ENCODE results near the gene HPSE. TPM values are rescaled to one million over a fixed set of nuclear protein-coding genes. Genes with fewer than 3 reads are reported as not detected.
"Not testable (repeated sequence)": the region's sequence is repeated elsewhere in the genome, so short reads cannot be mapped to it uniquely, and the experiment has no call there.

Gene HPSE
- total RNA-seq, 1 donor from 2014 or later, result 23.1 TPM

DNA sequence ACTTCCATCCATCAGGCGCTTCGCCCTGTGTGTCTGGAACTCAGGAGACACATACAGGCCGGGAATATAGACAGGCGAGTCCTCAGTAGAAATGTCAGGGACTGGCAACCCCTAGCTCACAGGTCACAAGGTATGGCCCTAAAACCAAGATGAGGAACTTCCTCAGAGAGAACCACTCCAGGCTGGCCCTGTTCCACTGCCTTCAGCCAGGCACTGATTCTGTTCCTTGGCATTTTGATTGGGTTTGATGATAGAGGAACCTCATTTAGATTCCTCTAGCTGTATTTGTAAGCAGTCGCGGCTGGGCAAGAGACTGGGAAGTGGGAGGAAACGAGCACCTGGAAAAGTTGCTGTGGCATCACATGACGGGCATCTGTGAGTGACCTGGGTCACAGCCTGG, 8.1 kb downstream of the HPSE start:
- H3K9me3 Mint-ChIP-seq, result no peaks in the 10 kb centered on the region
- DNase-seq (ENCODE audit: low spot score), result no peak
- intact Hi-C loops (cut with micrococcal nuclease), result no loop called here
- no peaks in the 10 kb centered on the region for H3K27me3 Mint-ChIP-seq (ENCODE audit: insufficient read depth)
- H3K4me1 Mint-ChIP-seq (ENCODE audit: low read depth), result peaks cover 17% of the 10 kb centered on the region
- peaks cover 27% of the 10 kb centered on the region for H3K36me3 Mint-ChIP-seq (ENCODE audit: low read depth)
- H3K27ac Mint-ChIP-seq, result no peak overlapping the region
- H3K4me3 Mint-ChIP-seq, result no peak overlapping the region

DNA sequence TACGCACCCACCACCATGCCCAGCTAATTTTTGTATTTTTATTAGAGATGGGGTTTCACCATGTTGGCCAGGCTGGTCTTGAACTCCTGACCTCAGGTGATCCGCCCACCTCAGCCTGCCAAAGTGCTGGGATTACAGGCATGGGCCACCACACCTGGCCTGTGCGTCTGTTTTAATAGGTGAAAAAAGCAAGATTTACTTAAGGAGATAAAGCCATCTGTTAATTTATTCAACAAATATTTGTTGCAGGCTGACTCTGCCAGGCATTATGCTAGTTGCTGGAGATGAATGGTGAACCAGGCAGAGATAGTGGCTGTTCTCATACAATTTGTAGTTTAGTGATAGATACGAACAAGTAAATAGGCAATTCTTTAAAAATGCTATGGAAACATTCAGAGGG, 9.3 kb downstream of the HPSE start:
- DNase-seq (ENCODE audit: low spot score); H3K4me3 Mint-ChIP-seq; H3K27me3 Mint-ChIP-seq (ENCODE audit: insufficient read depth); H3K27ac Mint-ChIP-seq; intact Hi-C loops (cut with micrococcal nuclease); H3K9me3 Mint-ChIP-seq: not testable (repeated sequence)
- peaks cover 21% of the 10 kb centered on the region for H3K4me1 Mint-ChIP-seq (ENCODE audit: low read depth)
- H3K36me3 Mint-ChIP-seq (ENCODE audit: low read depth), result peaks cover 30% of the 10 kb centered on the region

DNA sequence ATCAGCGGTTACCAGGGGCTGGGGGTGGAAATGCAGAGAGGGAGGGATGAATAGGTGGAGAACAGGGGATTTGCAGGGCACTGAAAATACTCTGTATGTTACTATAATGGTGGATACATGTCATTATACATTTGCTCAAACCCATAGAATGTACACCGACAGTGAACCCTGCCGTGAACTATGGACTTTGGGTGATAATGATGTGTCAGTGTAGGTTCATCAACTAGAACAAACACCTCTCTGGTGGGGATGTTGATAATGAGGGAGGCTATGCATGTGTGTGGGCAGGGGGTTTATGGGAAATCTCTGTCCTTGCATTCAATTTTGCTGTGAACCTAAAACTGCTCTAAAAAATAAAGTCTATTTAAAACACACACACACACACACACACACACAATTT, 11.5 kb downstream of the HPSE start:
- no peaks in the 10 kb centered on the region for H3K27me3 Mint-ChIP-seq (ENCODE audit: insufficient read depth)
- H3K4me1 Mint-ChIP-seq (ENCODE audit: low read depth), result peaks cover 7% of the 10 kb centered on the region
- H3K4me3 Mint-ChIP-seq, result no peak overlapping the region
- H3K36me3 Mint-ChIP-seq (ENCODE audit: low read depth), result peaks cover 24% of the 10 kb centered on the region
- intact Hi-C loops (cut with micrococcal nuclease), result loop anchor here (5.0 kb wide), 1 partner anchor 34 kb away; no protein-coding TSS in a partner anchor
- no peak for DNase-seq (ENCODE audit: low spot score)
- H3K9me3 Mint-ChIP-seq, result no peaks in the 10 kb centered on the region
- no peak overlapping the region for H3K27ac Mint-ChIP-seq

DNA sequence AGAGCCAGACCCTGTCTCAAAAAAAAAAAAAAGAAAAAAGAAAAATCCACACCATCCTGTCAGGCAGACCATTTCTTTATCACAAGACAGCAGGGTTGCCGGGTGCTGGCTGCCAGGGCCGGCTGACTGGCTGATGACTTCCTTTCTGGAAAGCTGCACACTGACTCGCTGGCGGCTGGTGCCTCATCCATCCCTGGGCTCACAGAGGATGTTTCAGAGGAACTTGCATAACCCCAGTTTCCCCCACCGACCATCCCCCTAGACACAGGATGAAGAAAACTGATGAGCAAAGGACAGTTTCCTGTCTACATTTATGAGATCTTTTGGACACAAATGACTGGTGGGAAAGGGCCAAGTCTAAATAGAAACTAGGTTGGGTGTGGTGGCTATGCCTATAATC, 14.1 kb downstream of the HPSE start:
- DNase-seq (ENCODE audit: low spot score), result no peak
- Mint-ChIP-seq H3K4me1 (ENCODE audit: low read depth) (peaks cover 7% of the 10 kb centered on the region), H3K27ac (peak overlapping the region; percentile 61), H3K9me3 (no peaks in the 10 kb centered on the region), H3K4me3 (no peak overlapping the region), H3K27me3 (ENCODE audit: insufficient read depth) (no peaks in the 10 kb centered on the region), H3K36me3 (ENCODE audit: low read depth) (peaks cover 30% of the 10 kb centered on the region)
- intact Hi-C loops (cut with micrococcal nuclease), result loop anchor here (5.0 kb wide), 1 partner anchor 37 kb away; no protein-coding TSS in a partner anchor

DNA sequence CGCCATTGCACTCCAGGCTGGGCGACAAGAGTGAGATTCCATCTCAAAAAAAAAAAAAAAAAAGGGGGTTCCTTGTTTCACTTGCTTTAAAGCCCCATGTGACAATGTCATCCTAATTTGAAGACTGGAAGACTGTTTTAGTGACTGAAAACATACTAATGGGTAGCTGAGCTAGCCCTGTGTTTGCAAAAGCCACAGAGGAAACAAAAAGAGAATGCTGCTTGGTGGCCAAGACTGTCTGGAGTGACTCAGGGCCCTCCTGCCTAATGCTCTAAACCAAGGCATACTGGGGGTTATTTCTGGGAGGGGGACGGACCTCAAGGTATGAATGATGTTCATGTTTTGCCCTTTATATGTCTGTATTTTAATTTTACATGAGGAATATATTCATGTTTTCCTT, 16.0 kb downstream of the HPSE start:
- no peak overlapping the region for H3K4me3 Mint-ChIP-seq
- intact Hi-C loops (cut with micrococcal nuclease), result no loop called here
- H3K9me3 Mint-ChIP-seq, result no peaks in the 10 kb centered on the region
- H3K27ac Mint-ChIP-seq, result no peak overlapping the region
- H3K36me3 Mint-ChIP-seq (ENCODE audit: low read depth), result peaks cover 29% of the 10 kb centered on the region
- no peaks in the 10 kb centered on the region for H3K27me3 Mint-ChIP-seq (ENCODE audit: insufficient read depth)
- peaks cover 7% of the 10 kb centered on the region for H3K4me1 Mint-ChIP-seq (ENCODE audit: low read depth)
- DNase-seq (ENCODE audit: low spot score), result no peak

DNA sequence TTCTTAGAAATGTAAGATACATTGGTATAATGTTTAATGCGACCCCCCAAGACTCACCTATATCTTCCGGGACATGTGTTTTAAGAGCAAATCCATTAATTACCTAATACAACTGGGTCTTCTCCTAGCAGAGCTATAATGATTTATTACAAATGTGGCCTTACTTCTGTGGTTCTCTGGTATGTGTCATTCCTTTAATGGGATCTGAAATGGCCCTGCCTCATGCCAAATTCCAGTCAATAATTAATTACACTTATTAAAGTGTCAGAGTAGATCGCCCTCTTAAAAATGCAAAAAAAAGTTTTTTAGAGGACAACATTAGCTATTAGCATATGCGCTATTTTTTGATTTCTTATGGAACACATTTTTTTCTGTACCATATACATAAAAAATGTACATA, 17.0 kb downstream of the HPSE start:
- DNase-seq (ENCODE audit: low spot score), result no peak
- Mint-ChIP-seq H3K4me1 (ENCODE audit: low read depth) (peaks cover 7% of the 10 kb centered on the region), H3K27me3 (ENCODE audit: insufficient read depth) (no peaks in the 10 kb centered on the region), H3K4me3 (no peak overlapping the region), H3K36me3 (ENCODE audit: low read depth) (peaks cover 29% of the 10 kb centered on the region), H3K9me3 (no peaks in the 10 kb centered on the region), H3K27ac (no peak overlapping the region)
- intact Hi-C loops (cut with micrococcal nuclease), result no loop called here

DNA sequence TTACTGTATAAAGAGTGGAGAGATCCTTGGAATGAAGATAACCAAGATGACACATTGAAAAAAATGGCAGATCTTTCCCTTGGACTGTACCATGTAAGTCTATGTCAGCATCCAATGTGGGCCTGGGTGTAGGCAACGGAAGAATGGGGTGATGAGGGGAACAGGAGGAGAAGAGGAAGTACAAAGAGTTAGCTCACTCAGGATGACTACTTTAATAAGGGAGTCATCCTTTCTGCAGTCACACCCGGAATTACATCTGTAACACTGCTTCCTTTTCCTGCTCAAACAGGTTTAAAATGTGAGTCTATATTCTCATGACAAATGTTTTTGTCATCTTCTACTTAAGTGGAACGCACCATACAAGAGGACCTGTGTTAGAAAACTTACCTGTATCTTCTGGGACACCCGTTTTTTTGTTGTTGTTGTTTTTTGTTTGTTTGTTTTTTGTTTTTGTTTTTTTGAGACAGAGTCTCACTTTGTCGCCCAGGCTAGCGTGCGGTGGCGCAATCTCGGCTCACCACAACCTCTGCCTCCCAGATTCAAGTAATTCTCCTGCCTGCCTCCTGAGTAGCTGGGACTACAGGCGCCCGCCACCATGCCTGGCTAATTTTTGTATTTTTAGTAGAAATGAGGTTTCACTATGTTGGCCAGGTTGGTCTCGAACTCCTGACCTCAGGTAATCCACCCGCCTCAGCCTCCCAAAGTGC, 18.0 kb downstream of the HPSE start:
- no peak overlapping the region for H3K4me3 Mint-ChIP-seq
- peaks cover 28% of the 10 kb centered on the region for H3K36me3 Mint-ChIP-seq (ENCODE audit: low read depth)
- H3K9me3 Mint-ChIP-seq, result no peaks in the 10 kb centered on the region
- H3K27me3 Mint-ChIP-seq (ENCODE audit: insufficient read depth), result no peaks in the 10 kb centered on the region
- peaks cover 7% of the 10 kb centered on the region for H3K4me1 Mint-ChIP-seq (ENCODE audit: low read depth)
- intact Hi-C loops (cut with micrococcal nuclease), result no loop called here
- no peak for DNase-seq (ENCODE audit: low spot score)
- no peak overlapping the region for H3K27ac Mint-ChIP-seq

DNA sequence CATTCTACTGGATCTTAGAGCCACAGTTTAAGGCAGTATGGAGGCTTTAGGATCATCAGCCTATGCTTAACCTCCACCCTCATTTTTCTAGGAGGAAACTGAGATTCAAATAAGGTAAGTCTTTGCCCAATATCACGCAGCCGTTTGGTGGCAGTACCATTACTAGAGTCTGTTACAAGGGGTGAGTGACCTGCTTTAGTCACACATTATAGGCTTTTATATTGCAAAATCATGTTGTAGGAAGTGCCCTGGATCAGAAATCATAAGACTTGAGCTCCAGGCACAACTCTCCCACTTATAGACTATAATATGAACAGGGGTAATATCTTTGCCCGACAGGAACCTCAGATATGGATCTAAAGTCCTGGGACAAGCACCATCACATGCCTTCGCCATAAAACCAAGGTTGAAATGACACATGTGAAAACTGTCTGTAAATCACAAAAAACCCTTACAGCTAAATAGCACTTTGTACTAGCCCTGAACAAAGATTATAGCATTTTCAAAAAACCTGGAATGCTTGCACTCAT, 19.2 kb downstream of the HPSE start:
- Mint-ChIP-seq H3K27ac (no peak overlapping the region), H3K36me3 (ENCODE audit: low read depth) (peaks cover 22% of the 10 kb centered on the region), H3K27me3 (ENCODE audit: insufficient read depth) (no peaks in the 10 kb centered on the region), H3K9me3 (no peaks in the 10 kb centered on the region), H3K4me3 (no peak overlapping the region), H3K4me1 (ENCODE audit: low read depth) (peaks cover under 1% of the 10 kb centered on the region)
- intact Hi-C loops (cut with micrococcal nuclease), result no loop called here
- no peak for DNase-seq (ENCODE audit: low spot score)

DNA sequence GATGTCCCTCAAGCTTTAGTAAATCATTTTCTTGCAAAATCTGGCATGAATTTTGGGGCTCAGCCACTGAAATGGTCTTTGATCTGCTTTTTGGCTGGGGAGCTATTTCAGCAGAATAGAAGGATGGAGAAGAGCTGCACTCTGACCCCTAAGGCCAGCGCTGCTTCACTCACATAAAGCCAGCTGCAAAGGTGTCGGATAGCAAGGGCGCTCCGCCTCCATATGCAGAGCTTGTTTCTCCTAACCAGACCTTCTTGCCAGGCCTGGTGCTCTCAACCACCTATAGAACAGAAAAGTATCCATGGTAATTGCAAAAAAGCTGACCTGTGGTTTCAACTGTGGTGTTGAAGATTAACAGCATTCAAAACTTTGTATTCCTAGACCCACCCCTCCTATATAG, 26.0 kb downstream of the HPSE start:
- H3K9me3 Mint-ChIP-seq, result no peaks in the 10 kb centered on the region
- no peak for DNase-seq (ENCODE audit: low spot score)
- H3K4me1 Mint-ChIP-seq (ENCODE audit: low read depth), result no peaks in the 10 kb centered on the region
- intact Hi-C loops (cut with micrococcal nuclease), result no loop called here
- no peak overlapping the region for H3K4me3 Mint-ChIP-seq
- no peaks in the 10 kb centered on the region for H3K27me3 Mint-ChIP-seq (ENCODE audit: insufficient read depth)
- H3K36me3 Mint-ChIP-seq (ENCODE audit: low read depth), result peaks cover 22% of the 10 kb centered on the region
- no peak overlapping the region for H3K27ac Mint-ChIP-seq

DNA sequence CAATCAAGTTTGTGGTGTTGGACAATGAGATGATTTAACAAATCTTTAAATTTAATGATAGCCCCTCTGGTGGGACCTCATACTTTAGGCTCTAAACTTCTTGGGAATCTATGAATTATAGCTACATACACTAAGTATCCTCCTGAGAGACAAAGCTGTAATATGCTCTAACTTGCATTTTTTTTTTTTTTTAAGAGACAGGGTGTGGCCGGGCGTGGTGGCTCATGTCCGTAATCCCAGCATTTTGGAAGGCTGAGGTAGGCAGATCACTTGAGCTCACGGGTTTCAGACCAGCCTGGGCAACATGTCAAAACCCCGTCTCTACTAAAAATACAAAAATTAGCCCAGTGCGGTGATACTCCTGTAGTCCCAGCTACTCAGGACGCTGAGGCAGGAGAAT, 26.7 kb downstream of the HPSE start:
- no peaks in the 10 kb centered on the region for H3K27me3 Mint-ChIP-seq (ENCODE audit: insufficient read depth)
- no peaks in the 10 kb centered on the region for H3K9me3 Mint-ChIP-seq
- DNase-seq (ENCODE audit: low spot score), result no peak
- no peak overlapping the region for H3K4me3 Mint-ChIP-seq
- H3K4me1 Mint-ChIP-seq (ENCODE audit: low read depth), result no peaks in the 10 kb centered on the region
- H3K27ac Mint-ChIP-seq, result no peak overlapping the region
- H3K36me3 Mint-ChIP-seq (ENCODE audit: low read depth), result peaks cover 24% of the 10 kb centered on the region
- intact Hi-C loops (cut with micrococcal nuclease), result no loop called here

DNA sequence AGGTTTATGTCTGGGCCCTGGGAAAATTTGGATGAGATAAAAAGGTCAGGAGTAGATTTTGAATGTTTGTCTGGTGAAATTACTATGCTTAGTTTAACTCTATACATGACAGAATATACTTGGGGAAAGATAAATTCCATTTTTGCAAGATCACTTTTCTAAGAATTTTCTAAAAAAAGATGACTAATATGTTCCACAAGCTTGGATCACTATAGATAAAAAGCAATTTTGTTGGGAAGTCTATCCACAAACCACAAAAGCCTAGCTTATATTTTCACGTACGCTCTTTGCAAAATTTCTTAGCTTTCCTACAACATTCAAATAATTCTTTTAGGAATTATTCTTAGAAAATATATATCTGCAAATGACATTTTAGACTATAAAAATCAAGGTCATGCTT, 29.5 kb downstream of the HPSE start:
- Mint-ChIP-seq H3K9me3 (no peaks in the 10 kb centered on the region), H3K27me3 (ENCODE audit: insufficient read depth) (no peaks in the 10 kb centered on the region), H3K27ac (no peak overlapping the region), H3K4me1 (ENCODE audit: low read depth) (no peaks in the 10 kb centered on the region), H3K4me3 (no peak overlapping the region), H3K36me3 (ENCODE audit: low read depth) (peaks cover 29% of the 10 kb centered on the region)
- intact Hi-C loops (cut with micrococcal nuclease), result no loop called here
- DNase-seq (ENCODE audit: low spot score), result no peak

DNA sequence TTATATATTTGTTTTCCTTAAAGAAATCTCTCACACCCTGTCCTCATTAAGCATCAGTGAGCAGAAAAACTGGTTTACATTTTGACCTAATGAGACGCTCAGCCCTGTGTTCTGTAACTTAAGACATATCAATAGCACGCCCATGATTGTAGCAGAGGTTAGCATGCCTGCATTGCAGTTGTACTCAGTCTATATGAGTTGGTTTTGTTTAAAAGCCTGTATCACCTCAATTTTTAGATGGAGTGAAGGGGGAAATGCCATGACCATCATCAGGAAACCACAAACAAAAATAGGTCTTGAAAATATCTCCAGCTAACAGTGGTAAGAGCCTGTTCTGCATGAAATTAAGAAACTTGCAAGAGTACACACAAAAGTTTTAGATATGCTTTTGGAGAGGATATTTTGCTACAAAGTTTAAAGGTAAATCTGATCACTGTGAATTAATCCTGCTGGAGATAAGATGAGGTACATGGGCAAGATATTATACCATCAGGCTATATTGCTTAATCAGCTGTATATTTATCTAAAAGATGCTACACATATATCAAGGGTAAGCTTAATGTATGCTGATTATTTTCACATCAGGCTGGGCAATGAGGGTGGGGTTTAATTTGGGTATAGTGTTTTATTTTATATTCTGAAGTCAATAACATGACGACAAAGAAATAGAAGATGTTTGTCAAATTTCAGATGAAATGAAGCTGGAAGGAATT, 36.9 kb downstream of the HPSE start:
- intact Hi-C loops (cut with micrococcal nuclease), result no loop called here
- Mint-ChIP-seq H3K4me3 (no peak overlapping the region), H3K9me3 (no peaks in the 10 kb centered on the region), H3K27me3 (ENCODE audit: insufficient read depth) (no peaks in the 10 kb centered on the region), H3K4me1 (ENCODE audit: low read depth) (peaks cover 14% of the 10 kb centered on the region), H3K27ac (no peak overlapping the region), H3K36me3 (ENCODE audit: low read depth) (peaks cover 15% of the 10 kb centered on the region)
- DNase-seq (ENCODE audit: low spot score), result no peak

DNA sequence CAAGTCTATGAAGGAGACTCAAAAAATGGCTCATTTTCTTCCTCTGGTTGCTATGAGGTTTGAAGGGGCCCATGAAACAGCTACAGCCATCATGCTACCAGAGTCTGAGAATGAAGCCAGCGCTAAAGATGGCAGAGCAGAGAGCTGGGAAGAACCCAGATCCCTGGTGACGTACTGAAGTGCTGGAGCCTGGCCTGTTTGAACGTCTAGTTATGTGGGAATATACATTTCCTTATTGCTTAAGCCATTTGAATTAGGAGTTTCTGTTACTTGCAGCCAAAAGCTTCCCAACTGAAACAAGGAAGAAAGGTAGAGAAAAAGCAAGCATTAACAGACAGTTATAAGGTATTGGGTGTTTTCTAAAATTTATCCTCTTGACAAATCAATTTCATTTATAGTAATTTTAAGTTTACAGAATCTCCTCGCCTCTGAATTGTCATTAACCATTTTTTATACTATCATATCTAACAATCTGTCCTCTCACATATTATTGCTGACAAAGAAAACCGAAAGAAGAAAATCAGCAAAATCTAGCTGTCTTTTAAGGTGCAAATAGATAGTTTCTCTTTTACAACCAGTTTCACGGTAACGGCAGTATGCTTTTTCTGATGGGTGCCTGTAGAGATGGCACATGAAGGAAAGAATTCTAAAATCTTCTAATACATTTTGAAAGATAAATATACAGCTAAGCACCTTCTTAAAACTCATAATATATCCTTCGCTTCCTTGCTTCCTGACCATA, 41.2 kb downstream of the HPSE start:
- Mint-ChIP-seq H3K4me1 (ENCODE audit: low read depth) (peaks cover 14% of the 10 kb centered on the region), H3K9me3 (peaks cover 10% of the 10 kb centered on the region), H3K4me3 (no peak overlapping the region), H3K36me3 (ENCODE audit: low read depth) (peaks cover 18% of the 10 kb centered on the region), H3K27me3 (ENCODE audit: insufficient read depth) (no peaks in the 10 kb centered on the region), H3K27ac (no peak overlapping the region)
- intact Hi-C loops (cut with micrococcal nuclease), result no loop called here
- DNase-seq (ENCODE audit: low spot score), result no peak

Measured in activated T-helper 1 cell treated with anti-CD3 and anti-CD28 coated beads, Interleukin-12 subunit alpha, Interleukin-12 subunit beta, Interleukin-2, Interleukin-4 antibody, amounts not matched to agents 30 ng/mL and 10 ng/mL and 1 ng/mL, durations not matched to agents 14 hours and 24 hours and 36 hours (primary cell).